Natural killer cell treated with Interleukin-12 subunit alpha and Interleukin-12 subunit beta and Interleukin-15 and Interleukin-18, amount 100 ng/mL, for 72 hours (primary cell): ENCODE measurements around the gene ATP13A4. TPM values are rescaled to one million over a fixed set of nuclear protein-coding genes. Genes with fewer than 3 reads are reported as not detected.

Experiments used
- ATAC-seq, 2 donors: fragments of 150-1000 bp; cut with Tn5 transposase in 1 of 2; sonication (Bioruptor Pico), chemical (Tn5 transposase) in 1 of 2; 2 replicates each; pipeline ENCODE4 v1.10.0; 2021
- DNase-seq: peaks from one replicate; pipeline ENCODE4 v3.0.0; 2022; ENCODE audit warnings: low spot score
- H3K27ac Mint-ChIP-seq, 2 donors: 1 replicate in 1 of 2; 2 replicates in 1 of 2; pipeline ENCODE4 v1.8.0; 2022; ENCODE audit warnings: mixed read lengths in 2 of 2, mild to moderate bottlenecking in 1 of 2, moderate library complexity in 1 of 2
- H3K27me3 Mint-ChIP-seq, 2 donors: 1 replicate in 1 of 2; 2 replicates in 1 of 2; pipeline ENCODE4 v1.8.0; 2022; ENCODE audit warnings: mixed read lengths in 2 of 2
- H3K36me3 Mint-ChIP-seq: one replicate; pipeline ENCODE4 v1.8.0; 2022; ENCODE audit warnings: mixed read lengths
- H3K4me1 Mint-ChIP-seq, 2 donors: 1 replicate in 1 of 2; 2 replicates in 1 of 2; pipeline ENCODE4 v1.8.0; 2022; ENCODE audit warnings: low read depth in 2 of 2, mixed read lengths in 2 of 2, mild to moderate bottlenecking in 1 of 2
- H3K4me3 Mint-ChIP-seq: one replicate; pipeline ENCODE4 v1.8.0; 2022; ENCODE audit warnings: mixed read lengths
- H3K9me3 Mint-ChIP-seq: 2 replicates; pipeline ENCODE4 v1.8.0; 2022; ENCODE audit warnings: mixed read lengths
- total RNA-seq, 2 donors: library from RNA; stranded (reverse); gene quantifications; one replicate each; pipeline ENCODE4 v1.2.3, GENCODE V29; 2022

The ATP13A4 gene
- total RNA-seq, 2 donors from 2014 or later: 0.92 to 2.1 TPM

- H3K4me1 Mint-ChIP-seq: no peaks in the 10 kb centered on the region
- H3K27ac Mint-ChIP-seq: no peak overlapping the region
- no peaks in the 10 kb centered on the region for H3K36me3 Mint-ChIP-seq
- ATAC-seq (no peak), DNase-seq (no peak)
- H3K27me3 Mint-ChIP-seq: no peaks in the 10 kb centered on the region
- no peak overlapping the region for H3K4me3 Mint-ChIP-seq
- H3K9me3 Mint-ChIP-seq: no peaks in the 10 kb centered on the region
Observed at GRCh38 chr3:193585530-193585929, 30.8 kb upstream of the ATP13A4 start.

DNA sequence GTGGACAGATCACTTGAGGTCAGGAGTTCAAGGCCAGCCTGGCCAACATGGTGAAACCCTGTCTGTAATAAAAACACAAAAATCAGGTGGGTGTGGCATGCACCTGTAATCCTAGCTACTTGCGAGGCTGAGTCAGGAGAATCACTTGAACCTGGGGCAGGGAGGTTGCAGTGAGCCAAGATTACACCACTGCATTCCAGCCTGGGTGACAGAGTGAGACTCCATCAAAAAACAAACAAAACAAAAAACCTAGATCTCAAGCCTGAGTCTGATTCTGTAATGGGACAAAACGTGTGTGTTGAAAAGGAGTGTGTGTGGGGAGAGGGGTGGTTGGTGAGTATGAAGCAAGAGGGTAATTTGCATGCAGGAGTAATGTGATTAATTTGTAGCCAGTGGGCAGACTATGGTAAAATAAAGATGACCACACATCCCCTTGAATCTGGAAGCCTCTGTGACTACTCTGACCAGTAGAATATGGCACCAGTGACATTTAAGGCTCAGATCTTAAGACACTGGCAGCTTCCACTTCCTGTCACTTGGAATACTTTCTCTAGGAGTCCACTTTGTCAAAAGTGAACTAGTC lies 19.9 kb upstream of the ATP13A4 start:
- H3K36me3 Mint-ChIP-seq: no peaks in the 10 kb centered on the region
- no peaks in the 10 kb centered on the region for H3K27me3 Mint-ChIP-seq
- H3K4me1 Mint-ChIP-seq: peaks cover 0 to 4% of the 10 kb centered on the region in 2 donors
- DNase-seq (no peak), ATAC-seq (no peak)
- H3K4me3 Mint-ChIP-seq: no peak overlapping the region
- no peak overlapping the region for H3K27ac Mint-ChIP-seq
- no peaks in the 10 kb centered on the region for H3K9me3 Mint-ChIP-seq

- ATAC-seq: no peak
- Mint-ChIP-seq H3K27me3 (no peaks in the 10 kb centered on the region), H3K4me3 (no peak overlapping the region), H3K4me1 (peaks cover 0 to 4% of the 10 kb centered on the region in 2 donors), H3K9me3 (no peaks in the 10 kb centered on the region), H3K36me3 (no peaks in the 10 kb centered on the region), H3K27ac (no peak overlapping the region)
- DNase-seq: no peak
Observed at GRCh38 chr3:193573403-193574191, 18.9 kb upstream of the ATP13A4 start.

- ATAC-seq (peak in 1 of 2 donors; percentile 51), DNase-seq (no peak)
- H3K4me3 Mint-ChIP-seq: no peak overlapping the region
- H3K4me1 Mint-ChIP-seq: peaks cover 0 to 4% of the 10 kb centered on the region in 2 donors
- H3K9me3 Mint-ChIP-seq: no peaks in the 10 kb centered on the region
- H3K27ac Mint-ChIP-seq: no peak overlapping the region
- no peaks in the 10 kb centered on the region for H3K36me3 Mint-ChIP-seq
- peaks cover 0 to 4% of the 10 kb centered on the region in 2 donors for H3K27me3 Mint-ChIP-seq
Observed at GRCh38 chr3:193572426-193572908, 17.8 kb upstream of the ATP13A4 start.

GRCh38 chr3:193569119-193569518 lies 14.4 kb upstream of the ATP13A4 start:
- H3K27ac Mint-ChIP-seq: no peak overlapping the region
- peaks cover 0 to 4% of the 10 kb centered on the region in 2 donors for H3K4me1 Mint-ChIP-seq
- no peak for ATAC-seq
- H3K27me3 Mint-ChIP-seq: peaks cover 0 to 4% of the 10 kb centered on the region in 2 donors
- no peaks in the 10 kb centered on the region for H3K36me3 Mint-ChIP-seq
- no peaks in the 10 kb centered on the region for H3K9me3 Mint-ChIP-seq
- no peak for DNase-seq
- H3K4me3 Mint-ChIP-seq: no peak overlapping the region

DNA sequence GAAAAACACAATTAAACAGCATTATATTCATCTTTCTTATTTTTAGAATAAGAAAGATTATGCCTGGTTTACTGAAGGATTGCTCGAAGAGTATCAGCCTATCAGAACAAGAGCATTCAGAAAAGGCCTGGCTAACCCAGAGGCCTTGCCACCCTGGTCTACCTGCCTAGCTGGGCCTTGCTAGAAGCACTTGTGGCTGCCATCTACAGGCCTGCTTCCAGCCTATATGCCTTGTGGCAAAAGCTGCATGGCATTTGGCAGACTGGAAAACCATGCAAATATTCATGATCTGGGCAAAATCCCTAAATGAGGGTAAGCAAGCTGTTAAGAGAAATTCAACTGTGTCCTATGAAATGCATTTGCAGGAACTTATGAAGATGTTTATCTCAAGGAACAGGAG lies 9.3 kb upstream of the ATP13A4 start:
- Mint-ChIP-seq H3K27me3 (peaks cover 0 to 4% of the 10 kb centered on the region in 2 donors), H3K9me3 (no peaks in the 10 kb centered on the region), H3K4me3 (no peak overlapping the region), H3K27ac (no peak overlapping the region), H3K36me3 (no peaks in the 10 kb centered on the region), H3K4me1 (no peaks in the 10 kb centered on the region)
- DNase-seq: no peak
- no peak for ATAC-seq

- no peaks in the 10 kb centered on the region for H3K9me3 Mint-ChIP-seq
- ATAC-seq (no peak), DNase-seq (no peak)
- H3K27me3 Mint-ChIP-seq: peaks cover 0 to 3% of the 10 kb centered on the region in 2 donors
- H3K4me1 Mint-ChIP-seq: no peaks in the 10 kb centered on the region
- no peak overlapping the region for H3K27ac Mint-ChIP-seq
- H3K36me3 Mint-ChIP-seq: no peaks in the 10 kb centered on the region
- no peak overlapping the region for H3K4me3 Mint-ChIP-seq
Observed at GRCh38 chr3:193563426-193563825, 8.7 kb upstream of the ATP13A4 start.

DNA sequence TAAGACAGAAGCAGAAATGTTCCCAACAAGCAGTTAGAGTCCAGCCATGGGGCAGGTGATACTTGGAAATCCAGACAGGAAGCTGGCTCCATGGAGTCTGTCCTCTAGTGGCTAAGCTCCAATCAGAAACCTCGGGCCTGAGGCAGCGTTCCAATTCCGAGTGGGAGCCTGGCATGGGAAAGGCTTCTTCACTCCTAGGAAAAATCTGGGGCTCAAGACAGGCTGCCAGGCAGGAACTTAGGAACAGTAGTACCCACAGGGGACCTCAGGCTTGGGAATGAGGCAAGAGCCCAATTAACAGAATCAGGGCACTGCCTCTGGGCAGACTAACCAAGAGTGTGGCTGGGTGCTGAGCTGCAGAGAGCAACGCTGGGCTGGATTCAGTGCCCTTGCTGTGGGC lies 6.2 kb upstream of the ATP13A4 start:
- ATAC-seq: peak in 1 of 2 donors; percentile 48
- no peak overlapping the region for H3K27ac Mint-ChIP-seq
- H3K4me3 Mint-ChIP-seq: no peak overlapping the region

GRCh38 chr3:193560091-193560490 lies 5.4 kb upstream of the ATP13A4 start:
- ATAC-seq: no peak
- H3K9me3 Mint-ChIP-seq: no peaks in the 10 kb centered on the region
- H3K36me3 Mint-ChIP-seq: no peaks in the 10 kb centered on the region
- DNase-seq: no peak
- no peak overlapping the region for H3K4me3 Mint-ChIP-seq
- no peaks in the 10 kb centered on the region for H3K4me1 Mint-ChIP-seq
- no peak overlapping the region for H3K27ac Mint-ChIP-seq
- H3K27me3 Mint-ChIP-seq: no peaks in the 10 kb centered on the region

More for the DNA sequence above, 6.2 kb upstream of the ATP13A4 start:
- DNase-seq: no peak
- no peaks in the 10 kb centered on the region for H3K4me1 Mint-ChIP-seq
- no peaks in the 10 kb centered on the region for H3K9me3 Mint-ChIP-seq
- no peaks in the 10 kb centered on the region for H3K27me3 Mint-ChIP-seq
- H3K36me3 Mint-ChIP-seq: no peaks in the 10 kb centered on the region

GRCh38 chr3:193559100-193559499 lies 4.4 kb upstream of the ATP13A4 start:
- Mint-ChIP-seq H3K9me3 (no peaks in the 10 kb centered on the region), H3K36me3 (no peaks in the 10 kb centered on the region), H3K27me3 (no peaks in the 10 kb centered on the region), H3K4me1 (no peaks in the 10 kb centered on the region), H3K27ac (no peak overlapping the region), H3K4me3 (no peak overlapping the region)
- no peak for DNase-seq
- ATAC-seq: peak; percentile 50 to 71

- ATAC-seq (no peak), DNase-seq (no peak)
- H3K4me3 Mint-ChIP-seq: no peak overlapping the region
- no peaks in the 10 kb centered on the region for H3K9me3 Mint-ChIP-seq
- no peak overlapping the region for H3K27ac Mint-ChIP-seq
- no peaks in the 10 kb centered on the region for H3K36me3 Mint-ChIP-seq
- H3K4me1 Mint-ChIP-seq: no peaks in the 10 kb centered on the region
- H3K27me3 Mint-ChIP-seq: no peaks in the 10 kb centered on the region
Observed at GRCh38 chr3:193556841-193557240, 2.1 kb upstream of the ATP13A4 start.

DNA sequence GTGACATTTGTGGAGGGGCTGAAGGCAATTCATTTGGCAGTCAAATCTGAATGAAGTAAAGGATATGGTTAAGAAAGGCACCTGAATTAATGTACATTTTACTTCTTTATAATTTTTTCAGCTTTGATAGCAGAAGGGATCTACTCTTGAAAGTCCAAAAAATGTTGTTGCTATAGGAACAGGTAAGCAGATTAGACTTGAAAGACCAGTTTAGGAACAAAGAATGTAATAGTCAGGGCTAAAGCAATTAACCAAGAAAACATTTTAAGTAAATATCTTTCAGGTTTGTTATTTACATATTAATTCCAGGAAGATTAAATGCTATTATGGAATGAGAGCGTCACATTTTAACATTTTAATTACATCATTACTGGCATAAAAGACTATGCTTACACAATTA lies 1.1 kb downstream of the ATP13A4 start:
- Mint-ChIP-seq H3K36me3 (no peaks in the 10 kb centered on the region), H3K27ac (no peak overlapping the region), H3K27me3 (no peaks in the 10 kb centered on the region), H3K9me3 (no peaks in the 10 kb centered on the region), H3K4me3 (no peak overlapping the region), H3K4me1 (no peaks in the 10 kb centered on the region)
- no peak for DNase-seq
- ATAC-seq: no peak

DNA sequence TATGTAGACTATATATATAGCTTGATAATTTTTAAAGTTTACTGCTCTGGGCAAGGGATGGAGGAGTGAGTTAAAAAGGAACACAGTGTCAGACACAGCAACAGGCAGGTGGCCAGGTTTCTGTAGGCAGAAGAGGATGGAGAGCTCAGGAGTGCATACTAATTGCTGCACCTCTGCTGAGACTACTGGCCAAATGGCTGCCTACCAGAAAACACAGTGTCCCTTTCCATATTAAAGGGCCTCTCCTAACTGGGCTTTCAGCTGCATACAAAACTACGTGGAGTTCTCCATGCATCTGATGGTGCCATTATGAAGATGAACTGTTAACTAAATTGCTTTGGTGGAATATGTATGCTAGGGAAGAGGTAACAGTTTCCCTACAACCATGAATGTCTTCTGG lies 1.8 kb downstream of the ATP13A4 start:
- Mint-ChIP-seq H3K27ac (no peak overlapping the region), H3K4me1 (no peaks in the 10 kb centered on the region), H3K4me3 (no peak overlapping the region), H3K36me3 (no peaks in the 10 kb centered on the region), H3K9me3 (no peaks in the 10 kb centered on the region), H3K27me3 (no peaks in the 10 kb centered on the region)
- no peak for DNase-seq
- ATAC-seq: no peak

DNA sequence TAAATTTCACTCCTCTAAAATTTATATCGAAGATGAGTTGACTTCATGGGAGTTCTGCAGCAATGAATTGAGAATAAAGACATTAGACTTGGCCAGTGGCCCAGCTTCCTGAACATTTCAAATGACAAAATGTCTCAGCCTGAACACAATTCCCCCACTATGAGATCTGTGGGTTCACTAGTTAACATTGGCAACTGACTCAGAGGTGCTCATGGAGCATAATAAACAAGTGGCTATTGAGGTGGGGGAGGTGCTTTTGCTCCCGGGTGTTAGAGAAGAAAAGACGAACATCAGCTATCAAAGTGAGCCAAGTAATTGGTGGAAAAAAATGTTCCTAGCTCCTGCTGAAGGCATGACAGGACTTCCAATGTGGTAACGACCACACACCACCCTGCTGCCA lies 6.3 kb downstream of the ATP13A4 start:
- Mint-ChIP-seq H3K36me3 (peaks cover 4% of the 10 kb centered on the region), H3K27ac (no peak overlapping the region), H3K4me1 (no peaks in the 10 kb centered on the region), H3K9me3 (peaks cover 8% of the 10 kb centered on the region), H3K4me3 (no peak overlapping the region), H3K27me3 (peaks cover 0 to 10% of the 10 kb centered on the region in 2 donors)
- DNase-seq (no peak), ATAC-seq (no peak)
